H1 (cell line): Measurements from ENCODE around the gene CISD2. TPM values are rescaled to one million over a fixed set of nuclear protein-coding genes. Genes with fewer than 3 reads are reported as not detected.

ENCODE experiments used
- ASH2L ChIP-seq: fragments of 200-600, 300-600 bp; sonication (generic); IDR thresholded peaks from one replicate; pipeline ENCODE4 v1.7.1; 2017; ENCODE audit warnings: low read length
- CEBPB ChIP-seq: IDR thresholded peaks from 2 replicates; pipeline ENCODE4 v1.6.1; 2012; ENCODE audit warnings: low read depth, low read length
- CREB1 ChIP-seq: IDR thresholded peaks from 2 replicates; pipeline ENCODE4 v1.6.1; 2012; ENCODE audit warnings: inconsistent platforms
- EGR1 ChIP-seq: IDR thresholded peaks from 2 replicates; pipeline ENCODE4 v1.6.1; 2011; ENCODE audit warnings: low read depth, low read length, borderline replicate concordance
- GTF2F1 ChIP-seq: IDR thresholded peaks from 2 replicates; pipeline ENCODE4 v1.6.1; 2012; ENCODE audit warnings: low read depth, low read length, improper control_type of control experiment, borderline replicate concordance
- HDAC6 ChIP-seq: IDR thresholded peaks from one replicate; pipeline ENCODE4 v1.7.1; 2012; ENCODE audit warnings: low read depth, mild to moderate bottlenecking, inconsistent platforms, low read length, moderate library complexity
- JUND ChIP-seq: IDR thresholded peaks from 2 replicates; pipeline ENCODE4 v1.6.1; 2011; ENCODE audit warnings: mild to moderate bottlenecking, improper control_type of control experiment, low read length
- KDM4A ChIP-seq: IDR thresholded peaks from one replicate; pipeline ENCODE4 v1.7.1; 2012; ENCODE audit warnings: low read depth, mild to moderate bottlenecking, moderate library complexity, low read length, inconsistent platforms; ENCODE audit not compliant: severe bottlenecking
- POLR2AphosphoS5 ChIP-seq: IDR thresholded peaks from 2 replicates; pipeline ENCODE4 v1.6.1; 2011; ENCODE audit warnings: low read depth, low read length
- RFX5 ChIP-seq: IDR thresholded peaks from 2 replicates; pipeline ENCODE4 v1.6.1; 2011; ENCODE audit warnings: low read depth, low read length, improper control_type of control experiment, borderline replicate concordance
- SIN3A ChIP-seq, 2 experiments: IDR thresholded peaks in 1 of 2; conservative IDR thresholded peaks in 1 of 2; 2 replicates each; pipeline ENCODE4 v1.6.1; 2011 to 2012; ENCODE audit warnings: low read length in 2 of 2, improper control_type of control experiment in 1 of 2, low read depth in 1 of 2, mild to moderate bottlenecking in 1 of 2
- SP1 ChIP-seq: IDR thresholded peaks from 2 replicates; pipeline ENCODE4 v1.6.1; 2011; ENCODE audit warnings: low read depth, low read length
- TAF1 ChIP-seq: IDR thresholded peaks from 2 replicates; pipeline ENCODE4 v1.6.1; 2011; ENCODE audit warnings: mild to moderate bottlenecking, low read depth, low read length
- TAF7 ChIP-seq: optimal IDR thresholded peaks from 2 replicates; pipeline ENCODE3; 2011; ENCODE audit warnings: low read depth, mild to moderate bottlenecking, inconsistent platforms, low read length, moderate library complexity, borderline replicate concordance
- TEAD4 ChIP-seq: IDR thresholded peaks from 2 replicates; pipeline ENCODE4 v1.6.1; 2012; ENCODE audit warnings: low read depth, low read length, inconsistent platforms, mixed read lengths
- YY1 ChIP-seq: IDR thresholded peaks from 2 replicates; pipeline ENCODE4 v1.6.1; 2011; ENCODE audit warnings: low read depth, mild to moderate bottlenecking, low read length
- ZNF274 ChIP-seq: IDR thresholded peaks from 2 replicates; pipeline ENCODE4 v1.7.0; 2012; ENCODE audit warnings: low read length, borderline replicate concordance; ENCODE audit errors: extremely low read depth
- polyA plus RNA-seq, 7 experiments: library from polyadenylated mRNA; depleted of rRNA in 3 of 7; stranded (reverse) in 5 of 7; unstranded in 2 of 7; fragments of >200 nt in 5 of 7; fragments of 200-250 nt in 2 of 7; gene quantifications; 1 replicate in 5 of 7; 2 replicates in 1 of 7; 4 replicates in 1 of 7; pipeline versions ENCODE4 v1.2.1 to v1.2.3, GENCODE V29; 2011 to 2013; ENCODE audit warnings: missing spikeins in 2 of 7, mixed read lengths in 2 of 7
- total RNA-seq: library from RNA; stranded (reverse); fragmentation: NEBNext Ultra II Directional; extraction: Animal tissue kit (Norgen Biotek cat#: 25700); gene quantifications from 2 replicates; pipeline ENCODE4 v1.2.1, GENCODE V29; 2021
- TF ChIP-seq, protein P1 (sequence below): IDR thresholded peaks from 2 replicates; pipeline ENCODE4 v1.6.1; 2011; ENCODE audit warnings: low read depth, mild to moderate bottlenecking, low read length; ENCODE audit not compliant: insufficient read depth
- TF ChIP-seq, protein P2 (sequence below): IDR thresholded peaks from 2 replicates; pipeline ENCODE4 v1.6.1; 2012; ENCODE audit warnings: low read length, inconsistent platforms

Gene CISD2
- total and polyA plus RNA-seq, 2 of the 8 experiments (the other 6 are each of a cell fraction or from before 2014, with no cell fraction given), result 23.7 to 48.3 TPM

DNA sequence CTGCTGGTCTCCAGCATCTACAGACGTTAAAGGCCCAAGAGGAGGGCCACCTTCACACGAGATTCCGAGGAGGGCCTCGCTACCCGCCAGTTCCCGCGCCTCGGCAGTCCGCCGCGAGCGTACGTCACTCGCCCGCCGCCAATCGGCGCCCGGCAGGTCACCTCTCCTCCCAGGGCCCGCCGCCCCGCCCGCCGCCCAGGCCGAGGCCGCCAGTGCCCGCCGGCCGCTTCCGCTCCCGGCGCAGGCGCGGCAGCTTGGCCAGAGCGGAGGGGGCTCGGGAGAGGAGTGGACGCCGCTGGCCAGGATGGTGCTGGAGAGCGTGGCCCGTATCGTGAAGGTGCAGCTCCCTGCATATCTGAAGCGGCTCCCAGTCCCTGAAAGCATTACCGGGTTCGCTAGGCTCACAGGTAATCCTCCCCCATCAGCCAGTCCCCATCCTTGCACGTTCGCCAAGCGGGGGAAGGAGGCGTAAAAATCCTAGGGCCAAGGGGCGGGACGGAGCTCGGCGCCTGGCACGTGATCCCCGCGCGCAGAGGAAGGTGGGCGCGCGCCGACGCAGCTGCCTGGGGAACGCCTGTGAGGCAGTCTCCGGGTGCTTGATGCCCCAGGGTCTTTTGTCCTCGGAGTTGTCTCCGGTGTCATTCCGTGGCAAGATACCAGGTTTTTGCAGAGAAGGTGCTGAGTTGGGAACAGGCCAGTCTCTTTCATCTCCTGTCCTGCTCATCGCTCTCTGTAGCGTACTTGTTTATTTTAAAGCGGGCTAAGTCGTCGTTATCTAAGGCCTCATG lies at the start of gene CISD2 (continued):
- TF ChIP-seq TAF7 (peak; percentile 65), SIN3A (conservative IDR thresholded peaks at IDR 0.05 in 1 of 2, IDR thresholded peaks at IDR 0.05 in 1 of 2; ENCODE audit: low read depth in 1 of 2, low read length in 2 of 2) (peak in 1 of 2 experiments; percentile 76; a peak in 1 of 4 replicates), ASH2L (peak; percentile 91), POLR2AphosphoS5 (peak; percentile 95), TAF1 (peak; percentile 95), RFX5 (no peak), TEAD4 (peak; percentile 56), SP1 (peak; percentile 7; the same call in 1 of the 2 replicates), EGR1 (no peak), KDM4A (peak; percentile 78), JUND (peak; percentile 9; the same call in 1 of the 2 replicates), CEBPB (no peak), GTF2F1 (0 out of 2 replicates have a peak, but pooled peaks have one; percentile 6), YY1 (no peak), ZNF274 (no peak), CREB1 (peak; percentile 76), HDAC6 (no peak)
- TF ChIP-seq, protein P1, sequence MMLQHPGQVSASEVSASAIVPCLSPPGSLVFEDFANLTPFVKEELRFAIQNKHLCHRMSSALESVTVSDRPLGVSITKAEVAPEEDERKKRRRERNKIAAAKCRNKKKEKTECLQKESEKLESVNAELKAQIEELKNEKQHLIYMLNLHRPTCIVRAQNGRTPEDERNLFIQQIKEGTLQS, result peak; percentile 60; the same call in 1 of the 2 replicates
- TF ChIP-seq, protein P2, sequence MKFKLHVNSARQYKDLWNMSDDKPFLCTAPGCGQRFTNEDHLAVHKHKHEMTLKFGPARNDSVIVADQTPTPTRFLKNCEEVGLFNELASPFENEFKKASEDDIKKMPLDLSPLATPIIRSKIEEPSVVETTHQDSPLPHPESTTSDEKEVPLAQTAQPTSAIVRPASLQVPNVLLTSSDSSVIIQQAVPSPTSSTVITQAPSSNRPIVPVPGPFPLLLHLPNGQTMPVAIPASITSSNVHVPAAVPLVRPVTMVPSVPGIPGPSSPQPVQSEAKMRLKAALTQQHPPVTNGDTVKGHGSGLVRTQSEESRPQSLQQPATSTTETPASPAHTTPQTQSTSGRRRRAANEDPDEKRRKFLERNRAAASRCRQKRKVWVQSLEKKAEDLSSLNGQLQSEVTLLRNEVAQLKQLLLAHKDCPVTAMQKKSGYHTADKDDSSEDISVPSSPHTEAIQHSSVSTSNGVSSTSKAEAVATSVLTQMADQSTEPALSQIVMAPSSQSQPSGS, result no peak
